ENCODE results near the gene SSX5. TPM values are rescaled to one million over a fixed set of nuclear protein-coding genes. Genes with fewer than 3 reads are reported as not detected.
A peak's percentile ranks its signal among the peaks of the same experiment; 100 is the strongest.
"Not testable (repeated sequence)": the region's sequence is repeated elsewhere in the genome, so short reads cannot be mapped to it uniquely, and the experiment has no call there.

SSX5 gene
- total RNA-seq, 2 experiments from 2014 or later = not detected

DNA sequence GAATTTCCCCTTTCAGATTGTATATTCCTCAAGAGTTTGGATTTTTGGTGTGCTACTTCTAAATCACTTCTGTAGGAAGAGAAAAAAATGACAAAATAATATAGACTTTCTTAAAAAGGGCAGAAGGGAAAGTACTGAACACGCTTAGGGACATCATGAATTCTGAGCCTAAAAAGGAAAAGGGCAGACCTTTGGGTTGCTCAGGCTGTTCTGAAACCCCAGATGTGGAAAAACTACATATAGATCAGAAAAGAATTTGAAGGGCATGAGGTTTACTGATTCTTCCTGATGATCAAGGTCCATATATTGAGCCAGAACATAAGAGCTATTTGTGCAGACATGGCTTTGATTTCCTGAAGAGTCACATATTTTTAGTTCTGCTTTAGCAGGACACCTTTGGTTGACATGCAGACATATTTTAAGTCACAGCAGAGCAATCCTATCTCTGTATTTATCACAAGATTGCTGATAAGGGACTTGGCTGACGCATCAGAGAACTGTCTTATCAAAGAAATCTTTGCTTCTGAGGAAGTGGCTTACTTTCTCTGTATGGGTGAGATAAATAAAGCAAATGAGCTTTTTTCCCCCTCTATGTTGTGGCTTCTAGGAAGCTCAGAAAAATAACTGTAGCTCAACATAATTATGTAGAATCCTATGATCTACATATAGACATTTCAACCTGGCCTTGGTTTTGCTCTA is 54.6 kb downstream of the SSX5 start:
- H3K4me3 Mint-ChIP-seq; H3K36me3 Mint-ChIP-seq (ENCODE audit: low read depth); H3K27ac Mint-ChIP-seq; CTCF ChIA-PET; H3K9me3 Mint-ChIP-seq (ENCODE audit: insufficient read depth); POLR2A ChIA-PET; DNase-seq; H3K27me3 Mint-ChIP-seq (ENCODE audit: low read depth): not testable (repeated sequence)
- H3K4me1 Mint-ChIP-seq (ENCODE audit: low read depth) = peaks cover 13% of the 10 kb centered on the region
- peak; percentile 88 for ATAC-seq

GRCh38 chrX:48139076-48139475 is 57.5 kb downstream of the SSX5 start:
- DNase-seq; CTCF ChIA-PET; H3K36me3 Mint-ChIP-seq (ENCODE audit: low read depth); ATAC-seq; H3K27ac Mint-ChIP-seq; H3K9me3 Mint-ChIP-seq (ENCODE audit: insufficient read depth); H3K27me3 Mint-ChIP-seq (ENCODE audit: low read depth); H3K4me3 Mint-ChIP-seq; POLR2A ChIA-PET: not testable (repeated sequence)
- peaks cover 11% of the 10 kb centered on the region for H3K4me1 Mint-ChIP-seq (ENCODE audit: low read depth)

Other genes starting within 250 kb of the SSX5 start
- 10 to 100 TPM in 1 of 2 experiments, 1 to 10 TPM in 1; 9.0 to 10.2 TPM for gene ZNF182, start 192.8 kb downstream of the SSX5 start, total RNA-seq
- gene SPACA5, start 189.8 kb downstream of the SSX5 start, total RNA-seq = not detected
- 1 to 10 TPM in 1 of 2 experiments, under 1 TPM in 1; 0.99 to 1.6 TPM for gene ZNF630, start 125.2 kb downstream of the SSX5 start, total RNA-seq
- not detected for gene SPACA5B, start 66.2 kb downstream of the SSX5 start, total RNA-seq
- not detected for gene SSX1, start 58.6 kb upstream of the SSX5 start, total RNA-seq
- gene SSX3, start 159.9 kb upstream of the SSX5 start, total RNA-seq = not detected
- gene SSX4, start 186.7 kb upstream of the SSX5 start, total RNA-seq = not detected
- not detected for gene SSX4B, start 215.2 kb upstream of the SSX5 start, total RNA-seq